ENCODE measurements around the gene GALNTL6.

DNA sequence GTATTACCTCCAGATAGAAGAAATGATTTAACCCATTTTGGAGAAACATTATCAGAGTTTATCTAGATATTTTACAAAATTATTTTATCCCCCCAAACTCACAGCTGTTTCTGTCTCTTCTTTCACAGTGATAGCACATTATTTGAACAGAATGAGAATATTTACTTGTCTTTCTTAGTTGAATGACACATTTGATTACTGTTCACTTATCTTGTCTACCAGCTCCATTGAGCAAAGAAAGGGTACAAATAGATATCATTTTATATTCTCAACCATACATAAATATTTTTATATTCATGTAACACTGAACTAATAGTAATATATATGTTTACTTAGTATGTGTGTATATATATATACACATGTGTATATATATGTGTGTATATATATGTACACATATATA, 364.2 kb downstream of the GALNTL6 start:
- TF ChIP-seq, protein P1, sequence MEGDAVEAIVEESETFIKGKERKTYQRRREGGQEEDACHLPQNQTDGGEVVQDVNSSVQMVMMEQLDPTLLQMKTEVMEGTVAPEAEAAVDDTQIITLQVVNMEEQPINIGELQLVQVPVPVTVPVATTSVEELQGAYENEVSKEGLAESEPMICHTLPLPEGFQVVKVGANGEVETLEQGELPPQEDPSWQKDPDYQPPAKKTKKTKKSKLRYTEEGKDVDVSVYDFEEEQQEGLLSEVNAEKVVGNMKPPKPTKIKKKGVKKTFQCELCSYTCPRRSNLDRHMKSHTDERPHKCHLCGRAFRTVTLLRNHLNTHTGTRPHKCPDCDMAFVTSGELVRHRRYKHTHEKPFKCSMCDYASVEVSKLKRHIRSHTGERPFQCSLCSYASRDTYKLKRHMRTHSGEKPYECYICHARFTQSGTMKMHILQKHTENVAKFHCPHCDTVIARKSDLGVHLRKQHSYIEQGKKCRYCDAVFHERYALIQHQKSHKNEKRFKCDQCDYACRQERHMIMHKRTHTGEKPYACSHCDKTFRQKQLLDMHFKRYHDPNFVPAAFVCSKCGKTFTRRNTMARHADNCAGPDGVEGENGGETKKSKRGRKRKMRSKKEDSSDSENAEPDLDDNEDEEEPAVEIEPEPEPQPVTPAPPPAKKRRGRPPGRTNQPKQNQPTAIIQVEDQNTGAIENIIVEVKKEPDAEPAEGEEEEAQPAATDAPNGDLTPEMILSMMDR (IDR thresholded peaks at IDR 0.05), result no peak
- no peak for TF ChIP-seq EP300 (IDR thresholded peaks at IDR 0.05)
- TF ChIP-seq POLR2AphosphoS5 (IDR thresholded peaks at IDR 0.05), result no peak
